ENCODE results near the gene TIPARP.
A peak's percentile ranks its signal among the peaks of the same experiment; 100 is the strongest.
"Not testable (repeated sequence)": the region's sequence is repeated elsewhere in the genome, so short reads cannot be mapped to it uniquely, and the experiment has no call there.

TIPARP gene

GRCh38 chr3:156648086-156648485 lies 26.3 kb upstream of the TIPARP start:
- no peak for DNase-seq

- no peak for DNase-seq
Measured at GRCh38 chr3:156649681-156650080, 24.7 kb upstream of the TIPARP start.

DNA sequence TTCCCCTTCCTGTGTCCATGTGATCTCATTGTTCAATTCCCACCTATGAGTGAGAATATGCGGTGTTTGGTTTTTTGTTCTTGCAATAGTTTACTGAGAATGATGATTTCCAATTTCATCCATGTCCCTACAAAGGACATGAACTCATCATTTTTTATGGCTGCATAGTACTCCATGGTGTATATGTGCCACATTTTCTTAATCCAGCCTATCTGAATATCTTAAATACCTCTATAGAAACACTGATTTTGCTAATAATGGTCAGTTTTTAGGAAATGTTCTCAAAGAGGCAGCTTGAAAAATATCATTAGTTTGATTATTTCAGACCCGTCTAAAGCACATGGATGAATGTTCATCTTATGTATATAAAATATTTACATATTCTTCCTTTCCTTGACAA lies 21.7 kb upstream of the TIPARP start:
- not testable (repeated sequence) for DNase-seq

GRCh38 chr3:156654834-156655233 lies 19.6 kb upstream of the TIPARP start:
- no peak for DNase-seq

DNA sequence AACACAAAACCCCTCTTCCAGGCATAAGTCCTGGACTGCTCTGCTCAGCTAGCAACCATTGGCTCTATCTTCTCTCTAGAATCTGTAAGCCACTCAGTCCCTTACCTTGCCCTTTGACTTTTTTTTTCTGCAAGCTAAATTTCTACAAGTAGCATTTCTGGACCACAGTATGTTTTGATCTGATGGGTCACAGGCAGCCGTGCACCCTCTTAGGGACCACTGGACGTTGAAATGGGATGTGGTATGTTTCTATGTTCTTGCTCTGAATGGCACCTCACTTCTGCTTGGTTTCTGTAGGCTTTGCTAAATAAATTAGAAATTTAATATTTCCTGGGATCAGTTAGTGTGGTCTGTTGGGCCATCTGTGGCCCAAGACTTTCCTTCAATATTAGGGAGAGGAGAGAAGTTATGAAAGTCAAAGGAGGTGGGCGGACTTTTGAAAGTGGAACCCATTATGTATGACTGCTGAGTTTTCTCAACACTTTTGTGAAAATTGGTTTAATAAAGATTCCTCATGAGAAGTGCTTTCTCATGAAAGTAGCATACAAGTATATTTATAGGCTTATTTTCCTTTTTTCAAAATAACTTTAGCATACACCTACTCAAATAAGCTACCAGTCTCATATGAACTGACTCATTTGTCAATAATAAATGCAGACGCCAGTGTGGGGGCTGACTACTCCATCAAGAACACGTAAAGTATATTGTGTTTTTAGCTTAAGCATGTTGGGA lies 18.4 kb upstream of the TIPARP start:
- no peak for DNase-seq

DNA sequence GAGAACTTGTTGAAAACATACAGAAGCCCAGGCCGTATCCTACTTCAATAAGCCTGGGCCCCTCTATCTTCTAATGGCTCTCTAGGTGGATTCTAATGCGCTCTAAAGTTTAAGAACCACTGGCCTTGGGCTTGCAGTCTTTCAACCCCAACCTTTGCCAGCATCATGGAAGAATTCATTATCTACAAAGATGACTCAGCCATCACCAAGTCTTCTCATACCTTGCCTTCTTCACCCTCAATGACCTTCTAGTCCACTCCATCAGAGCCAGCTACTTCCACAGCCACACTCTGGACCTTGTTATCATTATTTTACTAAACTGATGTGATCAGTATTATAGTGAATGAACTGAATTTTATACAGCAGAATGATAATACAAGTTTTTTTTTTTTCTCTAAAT lies 16.9 kb upstream of the TIPARP start:
- DNase-seq = no peak

DNA sequence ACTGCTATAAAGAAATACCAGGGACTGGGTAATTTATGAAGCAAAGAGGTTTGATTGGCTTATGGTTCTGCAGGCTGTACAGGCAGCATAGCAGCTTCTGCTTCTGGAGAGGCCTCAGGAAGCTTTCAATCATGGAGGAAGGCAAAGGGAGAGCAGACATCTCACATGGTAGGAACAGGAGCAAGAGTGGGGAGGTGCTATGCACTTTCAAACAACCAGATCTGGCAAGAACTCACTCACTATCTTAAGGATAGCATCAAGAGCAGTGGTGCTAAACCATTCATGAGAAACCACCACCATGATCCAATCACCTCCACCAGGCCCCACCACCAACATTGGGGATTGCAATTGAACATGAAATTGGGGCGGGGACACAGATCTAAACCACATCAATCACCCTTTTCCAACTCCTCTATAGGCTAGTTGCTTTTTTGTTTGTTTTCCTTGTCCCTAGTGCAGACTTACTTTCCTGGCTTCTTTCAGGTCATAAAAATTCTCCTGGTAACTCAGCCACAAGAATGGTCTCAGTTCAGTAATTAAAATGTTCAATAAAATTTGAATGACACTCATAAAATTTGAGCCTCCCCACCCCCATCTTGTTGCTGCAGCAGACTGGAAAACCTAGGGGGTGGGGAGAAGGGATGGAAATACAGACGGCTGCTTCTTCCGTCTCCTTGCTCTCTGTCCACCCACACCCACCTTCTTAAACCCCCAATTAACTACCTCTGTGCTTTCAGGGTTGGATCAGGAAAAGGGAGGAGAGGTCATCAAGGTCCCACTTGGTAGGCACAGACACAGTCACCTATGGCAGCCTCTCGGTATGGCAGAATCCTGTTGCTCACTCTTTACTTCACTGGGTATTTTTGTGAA lies 16.3 kb upstream of the TIPARP start:
- DNase-seq = no peak

GRCh38 chr3:156658732-156659090 lies 15.7 kb upstream of the TIPARP start:
- no peak for DNase-seq

DNA sequence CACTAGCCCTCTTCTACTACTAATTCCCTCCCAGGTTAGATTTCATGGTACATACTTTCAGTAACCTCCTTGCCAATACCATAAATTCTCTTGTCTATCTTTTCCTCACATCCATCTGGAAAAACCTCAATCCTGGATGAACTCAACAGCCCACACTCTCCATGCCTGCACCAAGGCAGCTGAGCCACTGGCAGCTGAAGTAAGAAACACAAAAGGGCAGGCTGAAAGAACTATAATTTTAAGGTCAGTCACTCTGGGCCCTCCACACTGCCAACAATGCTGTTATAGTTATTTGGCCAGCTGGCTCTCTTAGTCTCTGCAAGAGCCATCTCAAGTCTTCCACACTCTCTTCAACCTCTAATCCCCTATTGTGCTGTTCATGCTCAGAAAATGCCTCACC lies 15.1 kb upstream of the TIPARP start:
- DNase-seq = no peak

GRCh38 chr3:156661155-156661554 lies 13.2 kb upstream of the TIPARP start:
- no peak for DNase-seq

- no peak for DNase-seq
Measured at GRCh38 chr3:156664011-156664830, 10.2 kb upstream of the TIPARP start.

- no peak for DNase-seq
Measured at GRCh38 chr3:156664831-156665178, 9.6 kb upstream of the TIPARP start.

DNA sequence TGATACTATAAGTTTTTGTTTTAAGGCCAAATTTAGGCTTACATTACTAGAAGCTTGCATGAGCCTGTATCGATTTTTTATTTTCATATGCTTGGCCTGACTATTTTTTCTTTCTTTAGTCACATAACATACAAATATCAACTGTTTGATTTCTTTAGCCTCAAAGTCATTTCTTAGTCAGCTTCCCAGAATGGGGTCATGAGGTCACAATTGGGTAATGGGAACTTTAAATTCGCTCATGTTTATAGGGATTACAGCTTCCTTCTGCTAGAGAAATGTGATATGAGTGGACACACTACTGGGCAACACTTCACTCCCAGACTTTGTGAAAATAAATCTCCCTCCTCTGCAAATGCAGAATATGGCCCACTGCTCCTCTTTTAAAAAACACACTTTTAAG lies 9.1 kb upstream of the TIPARP start:
- DNase-seq = no peak

DNA sequence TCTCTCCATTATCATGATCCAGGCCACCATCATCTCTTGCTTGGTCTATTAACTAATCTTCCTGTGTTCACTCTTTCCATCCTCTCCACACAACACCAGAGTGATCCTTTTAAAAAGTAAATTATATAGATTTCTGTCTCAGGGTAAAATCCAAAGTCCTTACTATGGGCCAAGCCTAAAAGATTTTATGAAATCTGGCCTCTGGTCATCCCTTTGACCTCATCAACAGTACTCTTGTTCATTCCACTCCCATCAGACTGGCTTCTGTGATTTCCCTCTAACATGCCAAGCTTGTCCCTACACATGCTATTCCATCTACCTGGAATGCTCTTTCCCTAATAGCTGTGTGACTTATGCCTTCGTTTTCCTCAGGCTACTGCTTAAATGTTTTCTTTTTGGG lies 8.3 kb upstream of the TIPARP start:
- no peak for DNase-seq

- DNase-seq = no peak
Measured at GRCh38 chr3:156668073-156668763, 6.2 kb upstream of the TIPARP start.

GRCh38 chr3:156670077-156670476 lies 4.3 kb upstream of the TIPARP start:
- DNase-seq = no peak

DNA sequence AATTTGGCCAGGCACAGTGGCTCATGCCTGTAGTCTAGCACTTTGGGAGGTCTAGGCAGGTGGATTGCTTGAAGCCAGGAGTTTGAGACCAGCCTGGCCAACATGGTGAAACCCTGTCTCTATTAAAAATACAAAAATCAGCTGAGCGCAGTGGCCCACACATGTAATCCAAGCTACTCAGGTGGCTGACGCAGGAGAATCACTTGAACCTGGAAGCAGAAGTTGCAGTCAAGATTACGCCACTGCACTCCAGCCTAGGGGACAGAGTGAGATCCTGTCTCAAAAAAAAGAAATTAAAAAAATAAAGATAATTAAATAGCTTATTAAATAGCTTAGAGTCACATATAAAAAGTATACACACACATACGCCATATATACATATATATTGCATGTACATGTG lies 3.7 kb upstream of the TIPARP start:
- DNase-seq = no peak

DNA sequence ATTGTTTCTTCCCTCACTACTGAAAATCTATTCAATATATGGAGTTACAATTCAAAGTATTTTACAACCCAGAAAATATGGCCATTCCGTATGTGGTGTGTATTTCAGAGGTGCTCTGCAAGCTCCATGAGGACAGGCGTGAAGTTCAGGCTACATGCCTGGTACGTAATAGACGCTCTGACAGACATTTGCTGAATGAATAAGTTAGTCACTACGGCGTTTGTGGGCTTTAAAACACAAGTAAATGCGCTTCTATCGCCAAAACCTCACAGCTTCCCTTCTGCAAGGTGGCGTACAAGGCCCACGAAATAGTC lies 701 bp upstream of the TIPARP start:
- DNase-seq = no peak

DNA sequence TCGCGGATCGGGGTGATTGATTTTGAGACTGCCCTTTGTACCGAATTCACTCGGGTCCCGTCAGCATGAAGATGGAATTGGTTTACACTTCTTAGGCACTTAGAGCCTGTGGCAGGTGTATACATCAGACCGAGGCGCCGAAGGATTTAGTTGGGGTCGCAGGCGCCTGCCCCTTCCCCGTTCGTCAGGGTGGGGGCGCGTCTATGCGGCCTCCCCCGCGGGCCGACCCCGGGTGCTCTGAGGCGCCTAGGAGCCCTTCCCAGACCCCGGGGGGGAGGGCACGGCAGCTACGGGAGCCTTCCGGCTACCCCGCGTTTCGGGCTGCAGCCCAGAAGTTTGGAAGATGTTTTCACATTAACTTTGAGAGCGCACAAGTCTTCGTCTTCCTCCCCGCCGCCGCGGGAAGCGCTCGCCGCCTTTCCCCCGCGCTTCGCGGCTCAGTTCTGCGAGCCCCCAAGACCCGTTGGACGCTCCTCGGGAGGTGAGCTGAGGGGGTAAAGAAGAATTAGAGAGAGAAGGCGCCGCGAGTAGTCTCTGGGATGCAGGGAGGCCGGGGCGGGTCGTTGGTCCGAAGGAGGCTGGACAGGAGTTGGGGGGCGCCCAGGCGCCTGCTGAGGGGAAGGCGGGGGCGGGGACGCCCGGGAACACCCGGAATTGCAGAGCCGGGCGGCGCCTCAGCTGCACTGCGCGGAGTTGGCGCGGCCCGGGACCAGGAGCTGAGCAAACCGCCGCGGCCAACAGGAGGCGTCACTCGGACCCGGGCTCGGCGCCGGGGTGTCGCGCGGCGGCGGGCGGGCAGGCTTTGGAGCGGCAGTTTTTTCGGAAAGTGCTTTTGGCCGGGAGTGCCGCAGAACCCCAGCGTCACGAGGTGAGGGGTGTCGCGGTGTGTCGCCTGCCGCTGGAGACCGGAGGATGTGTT lies 780 bp downstream of the TIPARP start:
- DNase-seq = no peak

- peak; percentile 88 for DNase-seq
Measured at GRCh38 chr3:156675830-156676767, 1.7 kb downstream of the TIPARP start.
